Kidney (tissue), 14 donors: ENCODE measurements around the gene SLC9C1. TPM values are rescaled to one million over a fixed set of nuclear protein-coding genes. Genes with fewer than 3 reads are reported as not detected.

Experiments used
- DNase-seq, 5 donors: peaks; one replicate each; pipeline ENCODE4 v3.0.0-alpha.2; 2013 to 2020
- FAIRE-seq: peaks from 2 replicates; lab custom pipeline; 2012; peaks lifted over from hg19 to GRCh38; lab: Jason Lieb, UNC
- H3K27ac ChIP-seq, 2 donors: one replicate each; pipeline ENCODE4 v1.7.0; 2013; ENCODE audit warnings: low read depth in 2 of 2, low read length in 2 of 2, inconsistent platforms in 1 of 2
- H3K27me3 ChIP-seq: one replicate; pipeline ENCODE4 v1.7.1; 2013; ENCODE audit warnings: low read length, inconsistent platforms; ENCODE audit not compliant: control insufficient read depth, insufficient read depth
- H3K36me3 ChIP-seq, 3 donors: one replicate each; pipeline versions ENCODE4 v1.7.0 to v1.7.1; 2013; ENCODE audit warnings: low read length in 3 of 3, control low read depth in 1 of 3, inconsistent platforms in 1 of 3; ENCODE audit not compliant: insufficient read depth in 3 of 3, control insufficient read depth in 2 of 3
- H3K4me1 ChIP-seq, 3 donors: one replicate each; pipeline versions ENCODE4 v1.7.0 to v1.7.1; 2013; ENCODE audit warnings: low read length in 3 of 3, inconsistent platforms in 1 of 3, low read depth in 1 of 3; ENCODE audit not compliant: control insufficient read depth in 2 of 3, insufficient read depth in 2 of 3
- H3K4me3 ChIP-seq, 3 donors: one replicate each; pipeline versions ENCODE4 v1.7.0 to v1.8.1; 2013; ENCODE audit warnings: low read length in 3 of 3, control low read depth in 1 of 3, inconsistent platforms in 1 of 3
- H3K9ac ChIP-seq, 3 donors: one replicate each; pipeline versions ENCODE4 v1.7.0 to v1.7.1; 2013; ENCODE audit warnings: low read length in 3 of 3, control low read depth in 1 of 3, inconsistent platforms in 1 of 3
- H3K9me3 ChIP-seq, 3 donors: one replicate each; pipeline versions ENCODE4 v1.7.0 to v1.7.1; 2013; ENCODE audit warnings: low read length in 3 of 3, control low read depth in 1 of 3, inconsistent platforms in 1 of 3; ENCODE audit not compliant: control insufficient read depth in 2 of 3, insufficient read depth in 1 of 3
- intact Hi-C: fragments of 100-400 bp; cut with DNase I; formaldehyde crosslinking; loops from one replicate; pipeline ENCODE4 v1.11.1; 2022
- polyA plus RNA-seq: library from polyadenylated mRNA; stranded (reverse); fragments of 350-450 nt; fragmentation: Illumina TruSeq; extraction: RNeasy Lipid Tissue Mini Kit (QIAGEN cat#74804); gene quantifications from one replicate; pipeline ENCODE4 v1.2.3, GENCODE V29; 2014; ENCODE audit warnings: low read depth, low replicate concordance; ENCODE audit not compliant: insufficient read depth
- total RNA-seq: library from RNA; stranded (reverse); fragmentation: NEBNext Ultra II Directional; extraction: Animal tissue kit (Norgen Biotek cat#: 25700); gene quantifications from one replicate; pipeline ENCODE4 v1.2.1, GENCODE V29; 2021
- TF ChIP-seq, protein P1 (sequence below): IDR thresholded peaks from 3 replicates; pipeline ENCODE4 v1.5.1; 2012; ENCODE audit warnings: mild to moderate bottlenecking, moderate library complexity, borderline replicate concordance; ENCODE audit not compliant: insufficient read depth; ENCODE audit errors: extremely low read depth
- donor health status: control.
- donor health status: control.
- donor health status: control.
- donor health status: control.
- donor health status: control.
- donor health status: DM: yes; HTN: yes; CAD: no.
- donor health status: Normal renal cell carcinoma (clear cell type).

SLC9C1 gene
- total and polyA plus RNA-seq, 2 donors from 2014 or later = 0.09 to 1.2 TPM

DNA sequence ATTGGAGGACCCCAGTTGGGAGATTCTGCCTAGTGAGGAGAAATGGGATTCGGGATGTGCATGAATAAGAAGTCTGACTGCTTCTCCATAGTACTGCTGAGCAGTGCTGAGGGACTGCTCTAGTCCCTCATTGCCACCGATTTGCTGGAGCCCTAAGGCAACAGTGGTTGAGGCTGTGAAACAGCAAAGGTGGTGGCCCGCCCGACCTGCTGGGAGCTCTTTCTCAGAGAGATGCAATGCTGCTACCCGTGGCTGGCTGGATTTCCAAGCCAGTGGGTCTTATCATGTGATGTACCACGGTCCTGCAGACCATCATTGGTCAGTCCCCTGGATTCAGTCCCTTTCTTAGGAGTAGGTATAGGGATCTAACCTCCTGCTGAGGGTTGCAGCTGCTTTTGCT lies 118.4 kb downstream of the SLC9C1 start:
- H3K4me1 ChIP-seq = no peaks in the 10 kb centered on the region

DNA sequence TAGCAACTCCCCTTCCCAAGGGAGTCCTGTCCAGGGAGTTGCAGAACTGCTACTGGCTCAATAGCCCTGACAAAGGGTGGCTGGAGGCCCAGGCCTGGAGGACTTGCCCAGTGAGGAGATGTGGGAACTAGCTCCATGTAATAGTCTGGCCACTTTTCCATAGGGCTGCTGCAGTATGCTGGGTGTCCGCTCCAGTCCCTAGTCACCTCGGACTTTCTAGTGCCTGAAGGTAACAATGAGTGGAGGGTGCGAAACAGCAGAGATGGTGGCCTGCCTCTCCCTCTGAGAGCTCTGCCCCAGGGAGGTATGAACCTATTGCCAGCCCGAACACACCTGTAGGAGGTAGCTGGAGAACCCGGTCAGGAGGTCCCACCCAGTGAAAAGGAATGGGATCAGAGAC lies 119.0 kb downstream of the SLC9C1 start:
- Histone ChIP-seq H3K27ac (no peak overlapping the region), H3K27me3 (no peaks in the 10 kb centered on the region), H3K4me1 (no peaks in the 10 kb centered on the region), H3K4me3 (no peak overlapping the region), H3K9ac (no peak overlapping the region), H3K36me3 (no peaks in the 10 kb centered on the region), H3K9me3 (no peaks in the 10 kb centered on the region)
- DNase-seq (no peak), FAIRE-seq (no peak)
- TF ChIP-seq, protein P1, sequence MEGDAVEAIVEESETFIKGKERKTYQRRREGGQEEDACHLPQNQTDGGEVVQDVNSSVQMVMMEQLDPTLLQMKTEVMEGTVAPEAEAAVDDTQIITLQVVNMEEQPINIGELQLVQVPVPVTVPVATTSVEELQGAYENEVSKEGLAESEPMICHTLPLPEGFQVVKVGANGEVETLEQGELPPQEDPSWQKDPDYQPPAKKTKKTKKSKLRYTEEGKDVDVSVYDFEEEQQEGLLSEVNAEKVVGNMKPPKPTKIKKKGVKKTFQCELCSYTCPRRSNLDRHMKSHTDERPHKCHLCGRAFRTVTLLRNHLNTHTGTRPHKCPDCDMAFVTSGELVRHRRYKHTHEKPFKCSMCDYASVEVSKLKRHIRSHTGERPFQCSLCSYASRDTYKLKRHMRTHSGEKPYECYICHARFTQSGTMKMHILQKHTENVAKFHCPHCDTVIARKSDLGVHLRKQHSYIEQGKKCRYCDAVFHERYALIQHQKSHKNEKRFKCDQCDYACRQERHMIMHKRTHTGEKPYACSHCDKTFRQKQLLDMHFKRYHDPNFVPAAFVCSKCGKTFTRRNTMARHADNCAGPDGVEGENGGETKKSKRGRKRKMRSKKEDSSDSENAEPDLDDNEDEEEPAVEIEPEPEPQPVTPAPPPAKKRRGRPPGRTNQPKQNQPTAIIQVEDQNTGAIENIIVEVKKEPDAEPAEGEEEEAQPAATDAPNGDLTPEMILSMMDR = no peak
- intact Hi-C loops = no loop called here

More for the DNA sequence above, 118.4 kb downstream of the SLC9C1 start:
- H3K9ac ChIP-seq = no peak overlapping the region
- DNase-seq (no peak), FAIRE-seq (no peak)
- TF ChIP-seq, protein P1 = no peak
- H3K27ac ChIP-seq = no peak overlapping the region
- no peaks in the 10 kb centered on the region for H3K27me3 ChIP-seq
- intact Hi-C loops = no loop called here
- no peaks in the 10 kb centered on the region for H3K9me3 ChIP-seq
- H3K36me3 ChIP-seq = no peaks in the 10 kb centered on the region
- no peak overlapping the region for H3K4me3 ChIP-seq

DNA sequence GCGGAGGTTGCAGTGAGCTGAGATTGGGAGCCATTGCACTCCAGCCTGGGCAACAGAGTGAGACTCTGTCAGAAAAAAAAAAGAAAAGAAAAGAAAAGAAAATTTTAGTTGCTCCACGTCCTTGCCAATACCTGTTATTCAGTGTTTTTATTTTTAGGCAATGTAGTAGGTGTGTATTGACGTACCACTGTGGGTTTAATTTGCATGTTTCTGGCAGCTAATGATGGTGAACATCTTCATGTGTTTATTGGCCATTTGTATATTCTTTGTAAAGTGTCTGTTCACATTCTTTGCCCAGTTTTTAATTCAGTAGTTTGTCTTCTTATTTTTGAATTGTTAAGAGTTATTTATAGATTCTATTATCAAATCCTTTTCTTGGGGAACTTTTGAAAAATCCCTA lies 122.9 kb downstream of the SLC9C1 start:
- TF ChIP-seq, protein P1 = no peak
- Histone ChIP-seq H3K9ac (no peak overlapping the region), H3K4me1 (no peaks in the 10 kb centered on the region), H3K27me3 (no peaks in the 10 kb centered on the region), H3K9me3 (no peaks in the 10 kb centered on the region), H3K27ac (no peak overlapping the region), H3K4me3 (no peak overlapping the region), H3K36me3 (no peaks in the 10 kb centered on the region)
- FAIRE-seq = no peak
- intact Hi-C loops = no loop called here
- no peak for DNase-seq

DNA sequence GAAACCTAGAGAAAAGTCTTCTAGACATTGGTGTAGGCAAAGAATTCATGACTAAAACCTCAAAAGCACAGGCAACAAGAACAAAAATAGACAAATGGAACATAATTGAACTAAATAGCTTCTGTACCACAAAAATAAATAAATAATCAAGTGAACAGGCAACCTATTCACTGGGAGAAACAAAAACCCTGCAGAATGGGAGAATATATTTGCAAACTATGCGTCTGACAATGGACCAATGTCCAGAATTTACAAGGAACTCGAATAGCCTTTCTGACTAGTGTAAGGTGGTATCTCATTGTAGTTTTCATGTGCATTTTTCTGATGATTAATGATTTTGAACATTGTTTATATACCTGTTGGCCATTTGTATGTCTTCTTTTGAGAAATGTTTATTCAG lies 124.0 kb downstream of the SLC9C1 start:
- DNase-seq = no peak
- Histone ChIP-seq H3K9ac (no peak overlapping the region), H3K9me3 (no peaks in the 10 kb centered on the region), H3K4me1 (no peaks in the 10 kb centered on the region), H3K27ac (no peak overlapping the region), H3K4me3 (no peak overlapping the region), H3K36me3 (no peaks in the 10 kb centered on the region), H3K27me3 (no peaks in the 10 kb centered on the region)
- intact Hi-C loops = no loop called here
- TF ChIP-seq, protein P1 = no peak
- FAIRE-seq = no peak
